ENCODE data around the gene CIAO2B.
"Not testable (repeated sequence)": the region's sequence is repeated elsewhere in the genome, so short reads cannot be mapped to it uniquely, and the experiment has no call there.

Gene CIAO2B

GRCh38 chr16:66936889-66937554, 2.8 kb upstream of the CIAO2B start:
- no peak for DNase-seq (ENCODE audit: low read depth)

GRCh38 chr16:66936462-66936861, 2.3 kb upstream of the CIAO2B start:
- no peak for DNase-seq (ENCODE audit: low read depth)

GRCh38 chr16:66935314-66936011, 1.3 kb upstream of the CIAO2B start, which contains the start of gene CES2:
Gene CES2 (plus strand): TSS chr16:66935516. CDS start chr16:66935636, 120 bp downstream.
- DNase-seq (ENCODE audit: low read depth) = no peak

- DNase-seq (ENCODE audit: low read depth) = not testable (repeated sequence)
Measured at GRCh38 chr16:66934839-66935313, 674 bp upstream of the CIAO2B start.

GRCh38 chr16:66933776-66934137, 445 bp downstream of the CIAO2B start:
- peak; percentile 63 for DNase-seq (ENCODE audit: low read depth)

GRCh38 chr16:66932076-66932475, 2.1 kb downstream of the CIAO2B start:
- no peak for DNase-seq (ENCODE audit: low read depth)

GRCh38 chr16:66931665-66932064, 2.5 kb downstream of the CIAO2B start:
- no peak for DNase-seq (ENCODE audit: low read depth)

GRCh38 chr16:66930189-66930588, 4.0 kb downstream of the CIAO2B start:
- no peak for DNase-seq (ENCODE audit: low read depth)

GRCh38 chr16:66928702-66929388, 5.4 kb downstream of the CIAO2B start:
- no peak for DNase-seq (ENCODE audit: low read depth)

GRCh38 chr16:66927918-66928649, 6.1 kb downstream of the CIAO2B start:
- DNase-seq (ENCODE audit: low read depth) = no peak

GRCh38 chr16:66926961-66927436, 7.2 kb downstream of the CIAO2B start:
- no peak for DNase-seq (ENCODE audit: low read depth)

GRCh38 chr16:66926171-66926947, 7.8 kb downstream of the CIAO2B start:
- DNase-seq (ENCODE audit: low read depth) = no peak

GRCh38 chr16:66925322-66925840, 8.8 kb downstream of the CIAO2B start, which contains the start of gene RRAD:
Gene RRAD (minus strand): TSS chr16:66925535. CDS start chr16:66925179, 356 bp downstream.
- no peak for DNase-seq (ENCODE audit: low read depth)

- DNase-seq (ENCODE audit: low read depth) = no peak
Measured at GRCh38 chr16:66924527-66925321, 9.5 kb downstream of the CIAO2B start.

GRCh38 chr16:66923866-66924265, 10.3 kb downstream of the CIAO2B start:
- DNase-seq (ENCODE audit: low read depth) = no peak

GRCh38 chr16:66923247-66923731, 10.9 kb downstream of the CIAO2B start:
- DNase-seq (ENCODE audit: low read depth) = no peak

- DNase-seq (ENCODE audit: low read depth) = no peak
Measured at GRCh38 chr16:66921729-66922450, 12.3 kb downstream of the CIAO2B start.

GRCh38 chr16:66920924-66921680, 13.1 kb downstream of the CIAO2B start:
- no peak for DNase-seq (ENCODE audit: low read depth)

GRCh38 chr16:66920299-66920590, 14.0 kb downstream of the CIAO2B start:
- no peak for DNase-seq (ENCODE audit: low read depth)
